ENCODE results near the gene ITGA8.
A peak's percentile ranks its signal among the peaks of the same experiment; 100 is the strongest.

Gene ITGA8

DNA sequence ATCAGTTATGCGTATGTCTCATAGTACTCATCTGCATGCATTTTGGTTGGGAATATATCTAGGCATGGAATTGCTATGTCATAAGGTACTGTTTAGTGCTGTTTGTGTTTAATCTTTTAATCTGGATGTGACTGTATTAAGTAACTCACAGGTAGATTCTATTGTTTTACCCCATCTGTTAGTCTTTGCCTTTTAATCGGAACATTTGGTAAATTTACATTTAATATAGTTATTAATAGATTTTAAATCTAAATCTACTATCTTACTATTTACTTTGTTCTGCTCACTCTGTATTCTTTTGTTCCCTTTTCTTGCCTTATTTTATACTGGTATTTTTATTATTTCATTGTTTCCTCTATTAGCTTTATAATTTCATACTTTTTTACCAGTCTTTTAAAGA lies 10.6 kb upstream of the ITGA8 start:
- no peak for DNase-seq

GRCh38 chr10:15729890-15730289 lies 10.2 kb upstream of the ITGA8 start:
- no peak for DNase-seq

- no peak for DNase-seq
These were observed 6.3 kb upstream of the ITGA8 start for GRCh38 chr10:15726042-15726441.

DNA sequence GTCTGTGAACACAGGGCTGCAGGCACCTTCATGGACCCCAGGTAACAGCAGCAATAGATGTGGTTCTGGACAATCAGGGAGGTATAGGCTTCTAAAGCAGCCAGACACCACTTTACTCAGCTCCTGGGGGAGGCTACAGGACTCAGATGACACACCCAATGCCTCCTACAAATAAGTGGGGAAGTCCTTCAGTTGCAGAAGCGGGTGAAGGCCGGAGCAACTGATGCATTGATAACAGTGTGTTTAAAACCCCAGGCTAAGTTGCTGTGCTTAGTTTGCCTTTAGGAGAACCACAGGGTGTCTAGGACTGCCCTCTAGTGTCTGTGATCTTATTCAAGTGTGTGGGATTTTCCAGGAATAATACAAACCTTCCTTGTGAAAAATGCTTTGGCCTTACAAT lies 5.9 kb upstream of the ITGA8 start:
- DNase-seq = peak; percentile 22

DNA sequence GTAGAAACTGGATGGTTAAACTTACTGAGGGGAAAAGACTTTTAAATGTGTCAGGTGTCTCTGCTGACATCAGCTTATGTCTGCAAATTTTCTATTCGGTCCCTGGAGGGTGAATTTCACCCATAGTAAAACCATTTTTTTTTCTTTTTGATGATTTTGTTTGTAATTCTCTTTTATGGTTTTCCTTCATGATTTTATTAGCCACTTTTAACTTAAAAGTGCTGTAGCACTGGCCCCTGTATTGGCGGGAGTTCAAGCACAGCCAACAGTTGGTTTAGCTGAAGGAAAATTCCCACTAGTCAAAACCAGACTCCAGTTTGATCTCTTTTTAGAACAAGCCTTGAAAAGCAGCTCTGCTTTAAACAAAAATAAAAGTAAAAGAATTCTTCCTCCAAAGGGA lies 5.0 kb upstream of the ITGA8 start:
- DNase-seq = no peak

DNA sequence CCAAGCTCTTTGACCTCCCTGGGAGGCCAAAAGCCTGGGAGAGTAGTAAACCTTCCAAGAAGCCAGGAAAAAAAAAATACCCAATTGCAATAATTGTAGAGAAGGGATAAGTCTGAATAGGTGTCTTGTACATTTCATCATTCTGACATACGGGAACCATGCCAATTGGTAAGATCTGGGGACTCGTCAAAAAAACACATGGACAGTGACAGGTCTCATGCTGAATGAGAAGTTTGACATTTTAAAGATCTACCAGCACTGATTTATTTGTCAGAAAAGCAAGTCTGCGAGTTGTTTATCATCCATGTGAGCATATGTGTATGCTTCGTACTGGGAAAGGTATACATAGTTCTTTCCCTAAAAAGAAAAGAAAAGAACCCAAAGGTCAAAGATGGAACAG lies 4.1 kb upstream of the ITGA8 start:
- no peak for DNase-seq

DNA sequence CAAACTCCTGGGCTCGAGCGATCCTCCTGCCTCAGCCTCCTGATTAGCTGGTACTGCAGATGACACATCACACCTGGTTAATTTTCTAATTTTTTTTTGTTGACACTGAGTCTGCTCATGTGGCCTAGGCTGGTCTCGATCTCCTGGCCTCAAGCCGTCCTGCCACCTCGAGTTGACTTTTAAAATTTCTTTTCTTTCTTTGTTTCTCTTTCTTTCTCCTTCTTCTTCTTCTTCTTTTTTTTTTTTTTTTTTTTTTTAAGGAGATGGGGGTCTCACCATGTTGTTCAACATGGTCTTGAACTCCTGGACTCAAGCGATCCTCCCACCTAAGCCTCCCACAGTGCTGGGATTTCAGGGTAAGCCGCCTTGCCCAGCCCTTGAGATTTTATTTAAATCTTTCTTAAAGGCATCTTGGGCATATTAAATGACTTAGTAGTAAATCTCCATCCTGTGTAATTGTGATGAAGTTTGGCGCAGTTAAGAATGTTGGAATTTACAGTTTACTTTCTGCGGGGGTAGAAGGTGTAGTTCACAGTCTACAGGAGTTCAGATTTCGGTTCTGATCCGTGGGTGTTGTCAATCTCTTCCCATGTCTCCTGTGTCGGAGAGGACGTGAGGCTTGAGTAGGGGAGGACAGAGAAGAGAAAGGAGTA lies 1.0 kb upstream of the ITGA8 start:
- DNase-seq = no peak

- DNase-seq = no peak
These were observed 448 bp downstream of the ITGA8 start for GRCh38 chr10:15719049-15719898.

- no peak for DNase-seq
These were observed 1.1 kb downstream of the ITGA8 start for GRCh38 chr10:15718694-15719048.

- DNase-seq = no peak
These were observed 4.0 kb downstream of the ITGA8 start for GRCh38 chr10:15715619-15716227.

DNA sequence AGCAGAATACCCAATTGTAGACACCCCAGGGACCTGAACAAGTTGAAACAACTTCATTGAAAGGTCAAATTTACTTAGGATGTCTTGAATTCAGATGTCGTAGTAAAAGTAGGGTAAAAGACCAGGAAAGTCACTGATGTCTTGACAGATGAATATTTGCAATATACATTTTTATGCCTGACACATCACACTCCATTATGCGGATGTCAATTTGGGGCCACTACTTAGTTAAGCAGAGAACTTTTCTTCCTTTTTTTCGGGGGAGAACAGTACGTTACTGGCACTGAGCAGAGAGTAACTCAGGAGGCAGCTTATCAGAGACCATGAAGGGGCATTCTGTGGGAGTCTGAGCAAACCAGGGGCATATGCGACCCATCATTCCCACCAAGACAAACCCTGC lies 4.9 kb downstream of the ITGA8 start:
- DNase-seq = no peak

DNA sequence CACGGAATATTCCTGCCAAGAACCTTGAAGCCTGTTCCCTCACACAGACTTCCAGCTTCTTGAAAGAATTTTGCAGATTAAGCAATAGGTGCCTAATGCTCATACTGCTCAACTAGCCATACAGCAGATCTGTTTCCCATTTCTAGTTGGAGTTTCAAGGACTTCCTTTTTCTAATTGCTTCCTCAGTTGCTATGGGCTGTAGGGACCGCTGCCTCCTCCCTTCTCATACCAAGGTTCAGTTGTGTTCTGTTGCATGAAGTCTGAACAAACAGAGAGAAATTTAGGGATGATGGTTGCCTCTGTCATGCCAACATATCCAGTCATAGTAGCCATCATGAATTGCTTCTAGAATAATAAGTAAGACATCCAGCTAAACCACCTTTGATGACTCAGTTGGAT lies 6.8 kb downstream of the ITGA8 start:
- DNase-seq = no peak

DNA sequence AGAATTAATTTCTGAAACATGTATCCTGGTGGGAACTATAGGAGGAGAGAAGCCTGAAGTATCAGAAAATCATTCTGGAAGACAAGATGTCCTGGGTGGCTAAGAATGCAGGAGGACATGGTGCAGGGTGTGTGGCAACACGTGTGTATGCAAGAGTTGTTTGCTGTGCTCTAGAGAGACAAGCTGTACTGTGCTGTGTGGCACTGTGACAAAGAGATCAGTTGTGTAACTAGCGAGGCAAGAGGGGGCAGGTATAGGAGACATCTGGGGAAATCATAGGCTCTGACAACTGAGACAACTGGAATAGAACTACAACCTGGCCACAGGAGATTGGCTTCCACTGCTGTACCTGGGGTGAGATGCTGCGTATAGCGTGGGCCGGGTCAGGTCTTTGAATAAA lies 9.3 kb downstream of the ITGA8 start:
- DNase-seq = no peak

GRCh38 chr10:15705298-15705697 lies 14.4 kb downstream of the ITGA8 start:
- DNase-seq = no peak

- no peak for DNase-seq
These were observed 15.1 kb downstream of the ITGA8 start for GRCh38 chr10:15704581-15704968.

DNA sequence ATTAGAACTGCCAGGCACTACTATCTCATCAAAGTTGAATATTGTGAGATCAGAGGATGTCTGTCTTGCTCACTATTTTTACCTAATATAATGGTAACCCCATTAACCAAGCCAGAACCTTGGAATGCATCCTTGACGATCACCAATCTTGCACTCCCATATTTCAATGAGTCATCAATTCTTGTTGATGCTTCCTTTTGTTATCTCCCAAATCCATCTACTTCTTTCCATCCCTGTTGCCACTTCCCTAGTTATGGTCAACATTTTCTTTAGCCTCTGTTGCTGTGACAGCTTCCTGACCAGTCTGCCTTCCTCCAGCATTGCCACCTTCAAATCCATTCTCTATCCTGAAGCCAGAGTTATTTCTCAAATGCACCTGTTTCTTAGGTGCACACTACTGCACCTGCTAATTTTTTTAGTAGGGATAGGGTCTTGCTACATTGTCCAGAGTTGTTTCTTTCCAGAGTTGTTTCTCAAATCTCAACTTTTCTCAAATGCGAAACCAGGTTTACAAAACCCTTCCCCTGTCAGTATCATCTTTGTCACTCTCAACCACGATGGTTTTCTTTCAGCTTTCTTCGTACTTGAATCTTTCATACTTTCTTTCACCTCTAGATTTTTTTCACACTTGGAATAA lies 15.7 kb downstream of the ITGA8 start:
- no peak for DNase-seq

DNA sequence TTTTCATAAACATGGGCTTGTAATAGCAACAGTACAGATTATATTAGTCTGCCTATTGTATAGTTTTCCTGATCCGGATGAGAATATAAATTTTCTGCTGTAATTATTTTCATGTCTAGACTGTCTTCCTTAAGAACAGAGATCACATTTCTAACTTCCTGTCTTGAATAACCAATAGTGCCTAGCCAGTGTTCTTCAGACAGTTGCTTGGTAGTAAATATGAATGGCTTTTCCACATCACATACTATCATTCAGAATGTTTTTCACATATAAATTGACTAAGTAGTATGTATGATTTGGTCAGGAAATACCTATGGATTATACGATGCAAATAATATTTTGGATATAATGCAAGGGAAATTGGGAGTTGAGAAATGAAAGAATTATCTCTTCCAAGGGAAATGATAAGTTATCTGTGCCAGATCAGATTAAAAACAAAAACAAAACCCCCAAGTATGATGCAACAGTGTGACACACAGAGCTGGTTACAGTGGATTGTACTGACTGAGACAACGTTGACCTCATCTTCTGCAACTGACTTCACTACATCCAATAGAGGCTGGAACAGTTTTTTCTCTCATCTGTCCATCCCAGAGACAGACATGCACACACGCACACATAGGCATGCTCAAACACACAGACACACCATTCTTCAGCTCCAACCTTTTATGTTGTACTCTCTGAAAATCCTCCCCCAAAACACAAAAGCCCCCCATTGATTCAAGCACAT lies 16.4 kb downstream of the ITGA8 start:
- no peak for DNase-seq

GRCh38 chr10:15700078-15700674 lies 19.5 kb downstream of the ITGA8 start:
- no peak for DNase-seq

GRCh38 chr10:15695852-15696251 lies 23.9 kb downstream of the ITGA8 start:
- DNase-seq = no peak

DNA sequence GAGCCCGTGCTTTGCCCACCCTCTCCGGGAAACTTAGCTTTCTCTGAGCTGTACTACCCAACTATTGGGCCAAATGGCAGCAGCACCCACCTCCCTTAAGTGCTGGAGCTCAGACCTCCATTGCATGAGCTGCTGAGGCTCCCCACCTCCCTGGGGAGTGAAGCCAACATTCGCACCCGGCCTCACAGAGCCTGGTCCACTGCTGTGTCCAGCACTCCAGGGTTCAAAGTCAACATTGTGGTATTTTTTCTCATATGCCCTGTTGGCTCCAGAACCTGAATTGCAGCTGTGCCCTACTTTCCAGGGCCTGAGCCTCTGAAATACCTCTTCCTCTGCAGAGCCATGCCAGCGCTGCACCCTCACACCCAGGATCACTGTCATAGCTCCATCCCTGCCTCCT lies 29.7 kb downstream of the ITGA8 start:
- no peak for DNase-seq

GRCh38 chr10:15684768-15685167 lies 35.0 kb downstream of the ITGA8 start:
- DNase-seq = no peak

GRCh38 chr10:15681076-15681475 lies 38.6 kb downstream of the ITGA8 start:
- no peak for DNase-seq

GRCh38 chr10:15678851-15679250 lies 40.9 kb downstream of the ITGA8 start:
- DNase-seq = no peak
